HAP-1 (cell line): ENCODE results near the gene MAP2K6.
"Not testable (repeated sequence)": the region's sequence is repeated elsewhere in the genome, so short reads cannot be mapped to it uniquely, and the experiment has no call there.

ENCODE experiments used
- DNase-seq, 2 experiments: peaks; one replicate each; pipeline ENCODE4 v3.0.0-alpha.2; 2016 to 2020; ENCODE audit warnings: low spot score in 2 of 2
- H3K27me3 ChIP-seq: fragments of 250-450 bp; sonication (Bioruptor Pico); 2 replicates; pipeline ENCODE4 v1.5.1; 2020; ENCODE audit warnings: low read depth, mild to moderate bottlenecking, moderate library complexity
- H3K36me3 ChIP-seq: fragments of 250-450 bp; sonication (Bioruptor Pico); replicated peaks from 2 replicates; pipeline ENCODE4 v1.5.1; 2020; ENCODE audit warnings: mild to moderate bottlenecking
- H3K4me1 ChIP-seq: fragments of 250-450 bp; sonication (Bioruptor Pico); 2 replicates; pipeline ENCODE4 v1.5.1; 2020; ENCODE audit warnings: mild to moderate bottlenecking
- H3K4me3 ChIP-seq: fragments of 250-450 bp; sonication (Bioruptor Pico); 2 replicates; pipeline ENCODE4 v1.5.1; 2020; ENCODE audit warnings: mild to moderate bottlenecking, moderate library complexity
- H3K9me3 ChIP-seq: fragments of 250-450 bp; sonication (Bioruptor Pico); 2 replicates; pipeline ENCODE4 v1.5.1; 2020; ENCODE audit warnings: mild to moderate bottlenecking, moderate library complexity
- in situ Hi-C: fragments of 300-500 bp; cut with MboI; formaldehyde crosslinking; loops from 3 replicates; pipeline ENCODE4 v1.14.3; 2020; ENCODE audit warnings: low sequenced_read_pairs, inconsistent platforms, mixed read lengths

The MAP2K6 gene

DNA sequence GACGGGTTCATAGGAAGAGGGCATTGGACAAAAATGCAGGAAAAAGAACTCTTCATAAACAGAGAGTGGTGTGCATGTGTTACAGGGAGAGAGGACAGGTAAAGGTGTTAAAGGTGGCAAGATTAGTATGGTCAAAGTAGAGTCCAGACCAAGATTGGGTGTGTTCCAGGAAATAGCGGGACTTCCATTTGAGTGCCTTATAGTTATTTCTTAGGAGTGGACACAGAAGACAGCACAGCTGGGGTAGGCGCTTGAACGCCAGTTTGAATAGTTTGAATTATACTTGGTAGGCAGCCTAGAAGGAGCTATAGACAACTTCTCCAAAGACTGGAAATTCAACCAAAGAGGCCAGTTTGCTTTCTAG, 63.4 kb downstream of the MAP2K6 start:
- in situ Hi-C loops, result no loop called here
- no peaks in the 10 kb centered on the region for H3K36me3 ChIP-seq
- no peak for DNase-seq
- H3K9me3 ChIP-seq, result no peaks in the 10 kb centered on the region
- H3K4me3 ChIP-seq, result no peak overlapping the region
- H3K27me3 ChIP-seq, result no peaks in the 10 kb centered on the region
- H3K4me1 ChIP-seq, result no peaks in the 10 kb centered on the region

DNA sequence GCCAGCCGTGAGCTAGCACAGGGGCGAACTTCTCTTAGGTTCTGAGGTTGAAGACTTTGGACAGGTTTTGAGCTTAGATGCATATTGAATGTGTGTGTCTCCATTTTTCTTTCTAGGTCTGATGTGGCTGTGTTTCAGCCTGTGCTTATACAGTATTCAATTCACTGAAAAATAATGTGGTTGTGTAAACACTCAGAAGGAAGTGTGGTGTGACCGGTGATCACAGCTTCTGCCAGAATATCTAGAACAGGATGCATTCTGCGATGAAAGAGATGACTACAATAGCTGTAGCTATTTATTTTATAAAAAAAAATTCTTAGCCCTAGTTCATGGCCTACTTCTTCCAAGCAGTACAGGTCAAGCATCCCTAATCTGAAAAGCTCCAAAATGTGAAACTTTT, 64.4 kb downstream of the MAP2K6 start:
- Histone ChIP-seq H3K4me1 (no peaks in the 10 kb centered on the region), H3K36me3 (no peaks in the 10 kb centered on the region), H3K4me3 (no peak overlapping the region), H3K9me3 (no peaks in the 10 kb centered on the region), H3K27me3 (no peaks in the 10 kb centered on the region)
- no peak for DNase-seq
- in situ Hi-C loops, result no loop called here

DNA sequence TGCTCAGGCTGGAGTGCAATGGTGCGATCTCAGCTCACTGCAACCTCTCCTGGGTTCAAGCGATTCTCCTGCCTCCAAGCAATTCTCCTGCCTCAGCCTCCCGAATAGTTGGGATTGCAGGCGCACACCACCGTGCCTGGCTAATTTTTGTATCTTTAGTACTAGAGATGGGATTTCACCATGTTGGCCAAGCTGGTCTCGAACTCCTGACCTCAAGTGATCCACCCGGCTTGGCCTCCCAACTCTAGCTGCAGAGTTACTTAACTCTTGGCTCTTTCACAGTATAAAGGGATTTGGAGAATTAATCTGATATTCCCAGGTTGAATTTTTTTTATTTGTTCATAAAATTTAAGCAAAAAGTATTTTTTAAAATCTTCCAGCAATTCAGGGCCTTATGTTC, 65.3 kb downstream of the MAP2K6 start:
- H3K27me3 ChIP-seq, H3K9me3 ChIP-seq, in situ Hi-C loops, H3K4me1 ChIP-seq, DNase-seq, H3K4me3 ChIP-seq, H3K36me3 ChIP-seq: not testable (repeated sequence)

DNA sequence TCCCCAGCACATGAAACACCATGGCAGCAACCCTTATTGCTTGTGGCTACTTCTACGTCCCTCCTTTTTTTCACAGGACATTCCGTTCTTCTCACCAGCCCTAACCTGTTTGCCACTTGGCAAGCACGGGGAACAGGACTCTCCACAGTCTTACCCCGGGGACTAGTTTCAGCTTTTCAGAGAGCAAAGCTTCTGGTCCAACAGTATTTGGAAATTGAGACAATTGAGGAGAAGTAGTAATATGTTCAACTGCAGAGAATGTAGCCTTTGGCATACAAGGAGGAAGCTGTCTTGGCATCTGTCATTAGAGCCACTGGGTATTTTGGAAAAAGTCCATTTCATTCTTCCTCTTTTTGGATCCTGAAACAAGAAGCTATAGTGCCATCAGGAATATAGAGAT, 65.7 kb downstream of the MAP2K6 start:
- no peak for DNase-seq
- Histone ChIP-seq H3K4me3 (no peak overlapping the region), H3K9me3 (no peaks in the 10 kb centered on the region), H3K27me3 (no peaks in the 10 kb centered on the region), H3K4me1 (no peaks in the 10 kb centered on the region), H3K36me3 (no peaks in the 10 kb centered on the region)
- in situ Hi-C loops, result no loop called here

DNA sequence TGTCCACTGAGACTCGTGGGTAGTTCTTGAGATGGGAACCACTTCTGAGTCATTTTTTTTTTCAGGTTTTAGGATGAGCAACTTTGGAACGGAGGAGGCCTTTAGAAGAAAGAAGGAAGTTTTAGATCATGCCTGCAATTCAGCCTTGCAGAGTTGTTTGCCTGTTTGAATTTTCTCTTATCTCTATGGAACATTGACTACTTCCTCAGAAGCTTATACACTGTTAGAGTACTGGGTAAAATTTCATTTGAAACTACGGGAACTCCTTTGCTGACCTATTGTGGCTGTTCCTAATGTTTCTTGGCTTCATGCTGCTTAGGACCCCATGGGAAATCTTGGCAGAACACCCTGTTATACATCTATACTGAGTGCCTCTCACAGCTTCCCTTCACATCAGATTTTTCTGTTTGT, 70.8 kb downstream of the MAP2K6 start:
- in situ Hi-C loops, result no loop called here
- Histone ChIP-seq H3K27me3 (no peaks in the 10 kb centered on the region), H3K4me3 (no peak overlapping the region), H3K4me1 (no peaks in the 10 kb centered on the region), H3K9me3 (no peaks in the 10 kb centered on the region), H3K36me3 (no peaks in the 10 kb centered on the region)
- no peak for DNase-seq

DNA sequence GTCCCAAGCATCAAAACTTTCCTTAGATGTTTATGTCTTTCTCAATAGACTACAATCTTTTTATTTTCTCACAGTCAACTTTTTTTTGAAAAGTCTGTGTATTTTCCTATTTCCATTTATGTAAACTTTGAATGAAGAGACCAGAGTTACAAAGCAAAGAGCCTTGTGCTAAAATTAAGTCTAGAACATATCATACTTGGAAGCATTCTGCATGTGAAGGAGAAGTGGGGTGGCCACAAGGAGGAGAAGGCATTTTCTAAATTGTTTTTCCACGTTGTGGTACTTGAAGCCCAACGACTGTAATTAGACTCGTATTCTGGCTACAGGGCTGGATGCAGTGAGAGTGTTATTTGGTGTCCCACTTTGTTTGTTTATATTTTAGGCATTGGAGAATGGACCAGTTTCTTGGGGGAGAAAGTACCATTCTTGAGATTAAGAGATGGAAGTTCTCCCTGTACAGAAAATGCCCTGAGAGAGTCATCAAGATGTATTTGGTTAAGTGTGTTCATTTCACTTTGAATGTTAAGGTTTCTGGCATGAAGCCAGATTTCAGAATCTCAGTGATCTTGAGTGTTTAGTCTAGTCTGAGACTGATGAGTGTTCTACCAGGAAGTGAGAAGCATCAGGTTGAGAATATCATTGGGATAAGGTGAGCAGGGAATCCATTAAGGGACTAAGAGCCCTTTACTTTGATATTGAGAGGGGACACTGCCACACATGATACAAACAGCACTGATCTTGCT, 71.6 kb downstream of the MAP2K6 start:
- H3K4me3 ChIP-seq, result no peak overlapping the region
- no peaks in the 10 kb centered on the region for H3K27me3 ChIP-seq
- in situ Hi-C loops, result no loop called here
- DNase-seq, result no peak
- no peaks in the 10 kb centered on the region for H3K36me3 ChIP-seq
- H3K4me1 ChIP-seq, result no peaks in the 10 kb centered on the region
- no peaks in the 10 kb centered on the region for H3K9me3 ChIP-seq

DNA sequence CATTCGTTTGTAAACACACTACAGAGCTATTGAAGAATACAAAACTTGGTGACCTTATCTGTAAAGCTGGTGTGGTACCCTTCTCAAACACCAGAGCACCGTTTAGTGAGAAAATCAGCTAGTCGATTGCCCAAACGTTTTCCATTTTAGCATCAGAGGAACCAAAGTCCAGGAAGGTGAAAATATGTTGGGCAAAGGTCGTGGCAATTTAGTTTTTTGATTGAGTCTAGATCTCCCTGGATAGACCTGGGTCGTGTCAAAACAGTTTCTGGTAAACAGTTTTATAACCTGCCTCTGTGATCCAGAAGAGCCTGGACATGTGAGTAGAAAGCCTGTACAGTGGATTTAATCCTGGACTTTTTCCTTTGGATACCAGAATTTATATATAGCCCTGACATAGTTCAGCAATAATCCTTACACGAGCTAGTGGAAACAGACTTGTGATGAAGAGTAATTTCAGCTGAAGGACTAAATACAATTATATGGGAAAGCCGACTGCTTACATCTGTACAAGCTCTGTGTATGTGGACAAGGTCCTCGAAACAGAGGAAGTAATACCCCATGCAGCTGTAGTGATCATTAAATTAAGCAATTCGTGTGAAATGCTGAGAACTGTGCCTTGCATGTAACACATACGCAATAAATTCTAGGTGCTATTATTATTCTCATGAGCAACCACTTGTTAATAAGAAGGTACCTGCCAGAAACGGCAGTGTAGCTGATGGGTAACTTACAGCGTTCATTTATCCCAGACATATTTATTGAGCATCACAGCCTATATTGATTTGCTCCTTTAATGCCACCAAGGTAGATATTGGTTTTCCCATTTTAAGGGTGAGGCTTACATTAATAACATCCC, 72.5 kb downstream of the MAP2K6 start:
- no peak for DNase-seq
- no peaks in the 10 kb centered on the region for H3K4me1 ChIP-seq
- H3K27me3 ChIP-seq, result no peaks in the 10 kb centered on the region
- in situ Hi-C loops, result no loop called here
- no peaks in the 10 kb centered on the region for H3K9me3 ChIP-seq
- no peak overlapping the region for H3K4me3 ChIP-seq
- H3K36me3 ChIP-seq, result no peaks in the 10 kb centered on the region

DNA sequence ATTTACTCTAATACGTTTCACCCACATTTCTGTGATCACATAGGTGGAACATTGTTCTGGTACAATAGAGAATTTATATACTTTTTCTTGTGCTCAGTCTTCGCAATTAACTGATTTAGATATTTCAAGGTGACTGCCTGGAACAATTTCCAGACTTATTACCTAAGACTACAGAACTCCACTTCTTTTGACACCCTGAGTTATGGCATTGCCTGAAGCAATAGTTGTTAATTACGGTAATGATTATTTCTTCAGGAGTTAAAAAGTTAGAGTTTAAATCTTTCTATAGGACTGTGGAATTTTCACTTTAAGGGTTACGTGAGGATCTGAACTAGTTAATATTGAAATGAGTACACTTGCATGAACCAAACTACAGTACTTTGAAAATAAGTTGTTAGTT, 74.8 kb downstream of the MAP2K6 start:
- Histone ChIP-seq H3K4me1 (no peaks in the 10 kb centered on the region), H3K27me3 (no peaks in the 10 kb centered on the region), H3K36me3 (no peaks in the 10 kb centered on the region), H3K4me3 (no peak overlapping the region), H3K9me3 (no peaks in the 10 kb centered on the region)
- in situ Hi-C loops, result no loop called here
- no peak for DNase-seq

DNA sequence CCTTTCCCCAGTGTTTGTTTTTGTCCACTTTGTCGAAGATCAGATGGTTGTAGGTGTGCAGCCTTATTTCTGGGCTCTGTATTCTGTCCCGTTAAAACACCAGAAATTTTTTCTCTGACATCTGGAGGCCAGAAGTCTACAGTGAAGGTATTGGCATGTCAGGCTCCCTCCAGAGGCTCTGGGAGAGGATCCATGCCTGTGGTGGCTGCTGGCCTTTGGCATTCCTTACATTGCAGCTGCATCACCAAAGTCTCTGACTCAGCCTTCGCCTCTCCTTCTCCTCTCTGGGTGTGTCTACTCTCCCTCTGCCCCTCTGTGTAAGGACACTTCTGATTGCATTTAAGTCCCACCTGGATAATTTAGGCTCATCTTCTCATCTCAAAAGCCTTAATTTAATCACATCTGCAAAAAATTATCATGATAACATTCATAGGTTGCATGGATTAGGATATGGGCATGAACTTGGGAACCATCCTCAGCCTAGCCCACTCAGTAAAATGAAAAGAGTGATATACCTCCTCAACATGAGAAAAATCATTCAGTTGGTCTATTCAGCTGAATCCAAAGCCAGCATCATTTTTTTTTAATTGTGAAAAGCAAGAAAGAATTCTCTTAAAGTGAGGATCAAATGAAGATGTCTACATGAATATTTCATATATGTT, 78.0 kb downstream of the MAP2K6 start:
- Histone ChIP-seq H3K27me3 (no peaks in the 10 kb centered on the region), H3K4me1 (no peaks in the 10 kb centered on the region), H3K4me3 (no peak overlapping the region), H3K36me3 (no peaks in the 10 kb centered on the region), H3K9me3 (no peaks in the 10 kb centered on the region)
- in situ Hi-C loops, result no loop called here
- DNase-seq, result no peak

DNA sequence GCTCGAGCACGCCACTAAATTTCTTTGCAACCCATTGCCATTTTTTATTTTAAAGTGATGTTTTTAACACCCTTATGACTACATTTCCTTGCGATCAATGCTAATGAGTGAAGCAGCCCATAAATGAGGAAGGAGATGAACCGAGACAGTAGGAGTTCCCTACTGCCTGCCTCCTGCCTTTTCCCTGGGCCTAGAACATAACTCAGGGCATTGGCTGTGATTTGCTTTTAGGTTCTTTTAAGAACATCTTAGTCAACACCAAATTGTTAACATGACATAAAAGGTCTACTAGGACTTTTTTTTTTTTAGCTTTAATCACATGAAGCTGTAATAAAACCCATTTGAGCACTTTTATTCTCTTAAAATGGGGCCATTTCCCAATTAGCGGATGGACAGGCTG, 81.3 kb downstream of the MAP2K6 start:
- in situ Hi-C loops, result no loop called here
- no peak overlapping the region for H3K4me3 ChIP-seq
- DNase-seq, result no peak

DNA sequence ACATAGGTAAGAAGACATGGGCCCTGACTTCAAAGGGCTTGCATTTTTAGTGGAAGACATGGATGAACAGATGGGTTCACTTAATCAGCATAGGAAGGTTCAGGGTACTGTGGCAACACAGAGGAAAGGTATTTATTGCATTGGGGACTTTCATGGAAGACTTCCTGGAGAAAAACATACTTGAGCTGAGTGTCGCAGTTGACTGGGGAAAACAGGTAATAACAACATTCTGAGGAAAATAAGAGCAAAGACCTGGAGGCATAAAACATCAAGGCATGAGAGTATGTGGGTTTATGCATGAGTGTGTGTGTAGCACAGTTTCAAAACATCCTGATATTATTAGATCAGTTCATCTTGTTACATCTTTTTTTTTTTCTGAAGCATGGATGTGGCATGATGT, 82.7 kb downstream of the MAP2K6 start:
- Histone ChIP-seq H3K4me1 (peaks cover 4% of the 10 kb centered on the region; the same call in 1 of the 2 replicates), H3K36me3 (no peaks in the 10 kb centered on the region), H3K27me3 (no peaks in the 10 kb centered on the region), H3K9me3 (no peaks in the 10 kb centered on the region), H3K4me3 (no peak overlapping the region)
- in situ Hi-C loops, result no loop called here
- no peak for DNase-seq

More for the DNA sequence above, 81.3 kb downstream of the MAP2K6 start:
- H3K27me3 ChIP-seq, result no peaks in the 10 kb centered on the region
- H3K4me1 ChIP-seq, result no peaks in the 10 kb centered on the region
- no peaks in the 10 kb centered on the region for H3K36me3 ChIP-seq
- H3K9me3 ChIP-seq, result no peaks in the 10 kb centered on the region

DNA sequence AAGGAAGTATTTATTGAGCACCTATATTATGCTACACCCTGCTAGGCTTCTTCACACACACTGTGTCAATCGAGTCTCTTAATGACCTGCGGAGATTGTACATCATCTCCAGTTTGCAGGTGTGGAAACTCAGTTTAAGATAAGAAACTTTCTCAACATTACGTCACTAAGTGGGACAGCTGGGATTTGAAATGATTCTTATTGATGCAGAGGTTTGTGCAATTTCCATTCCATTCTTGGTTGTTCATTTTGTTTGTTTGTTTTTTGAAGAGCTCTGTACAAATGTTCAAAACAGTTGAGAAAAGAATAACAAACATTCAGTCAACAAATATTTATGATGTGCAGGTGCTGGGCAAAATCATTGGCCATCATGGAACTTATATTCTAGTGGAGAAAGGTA, 84.8 kb downstream of the MAP2K6 start:
- no peaks in the 10 kb centered on the region for H3K36me3 ChIP-seq
- no peaks in the 10 kb centered on the region for H3K9me3 ChIP-seq
- DNase-seq, result no peak
- in situ Hi-C loops, result no loop called here
- peaks cover 4% of the 10 kb centered on the region; the same call in 1 of the 2 replicates for H3K4me1 ChIP-seq
- H3K27me3 ChIP-seq, result no peaks in the 10 kb centered on the region
- no peak overlapping the region for H3K4me3 ChIP-seq

DNA sequence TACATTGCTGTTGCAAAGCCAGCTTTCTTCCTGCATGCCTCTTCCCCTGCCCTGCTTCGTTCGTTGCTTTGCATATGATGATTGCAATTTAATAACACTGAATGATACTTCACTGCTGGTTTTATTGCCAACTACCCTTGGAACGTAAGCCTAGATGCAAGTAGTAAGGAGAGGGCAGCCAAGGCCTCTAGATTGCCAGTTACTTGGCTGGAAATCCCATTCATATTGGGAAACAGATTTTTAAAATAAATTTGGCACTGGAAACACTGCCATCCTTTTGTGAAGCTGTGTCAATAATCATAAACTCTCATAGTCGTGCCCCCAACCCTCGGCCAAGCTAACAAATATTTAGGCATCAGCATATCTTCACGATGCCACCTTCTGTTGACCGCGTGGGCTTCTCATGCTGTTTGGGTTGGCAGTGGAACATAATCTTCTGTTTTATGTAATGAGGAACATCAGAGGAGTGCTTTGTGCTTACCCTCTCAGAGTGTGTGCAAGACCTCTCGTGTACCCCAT, 86.5 kb downstream of the MAP2K6 start:
- DNase-seq, result no peak
- Histone ChIP-seq H3K9me3 (no peaks in the 10 kb centered on the region), H3K36me3 (no peaks in the 10 kb centered on the region), H3K4me1 (peaks cover 4% of the 10 kb centered on the region; the same call in 1 of the 2 replicates), H3K4me3 (no peak overlapping the region), H3K27me3 (no peaks in the 10 kb centered on the region)
- in situ Hi-C loops, result loop anchor here (25.0 kb wide), 1 partner anchor 164 kb away; the partner anchor contains the start of gene ABCA5
